C4-2B (cell line): ENCODE data around the gene NOVA2.

ENCODE experiments used
- H3K27ac ChIP-seq: fragments of 450-650 bp; 2 replicates; pipeline ENCODE4 v1.5.1; 2017
- CTCF ChIP-seq: fragments of 450-650 bp; conservative IDR thresholded peaks from 2 replicates; pipeline ENCODE4 v1.5.1; 2017; ENCODE audit warnings: mild to moderate bottlenecking
- ZFX ChIP-seq: fragments of 450-650 bp; IDR thresholded peaks from 2 replicates; pipeline ENCODE4 v1.6.1; 2017

The NOVA2 gene

GRCh38 chr19:45999653-46000121 lies 26.0 kb upstream of the NOVA2 start:
- TF ChIP-seq ZFX = no peak
- TF ChIP-seq CTCF = no peak
- H3K27ac ChIP-seq = no peak overlapping the region

GRCh38 chr19:45998834-45999233 lies 25.2 kb upstream of the NOVA2 start:
- no peak for TF ChIP-seq ZFX
- no peak for TF ChIP-seq CTCF
- no peak overlapping the region for H3K27ac ChIP-seq

DNA sequence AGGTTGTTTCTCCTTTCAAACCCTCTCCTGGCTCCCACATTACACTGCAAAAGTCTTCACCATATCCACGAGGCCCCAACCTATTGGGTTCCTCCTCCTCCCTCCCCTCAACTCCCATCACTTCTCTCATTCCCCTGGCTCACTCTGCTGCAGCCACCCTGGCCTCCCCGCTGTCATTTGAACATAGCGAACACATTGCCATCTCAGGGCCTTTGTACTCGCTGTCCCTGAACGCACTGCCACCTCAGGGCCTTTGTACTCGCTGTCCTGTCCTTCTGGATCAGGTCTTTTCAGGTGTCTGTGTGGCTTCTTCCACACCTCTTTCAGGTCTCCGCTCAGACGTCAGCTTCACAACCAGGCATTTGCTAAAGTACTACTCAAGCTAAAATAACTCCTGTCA lies 23.3 kb upstream of the NOVA2 start:
- TF ChIP-seq CTCF (no peak), ZFX (no peak)
- no peak overlapping the region for H3K27ac ChIP-seq

- peak overlapping the region; percentile 74 for H3K27ac ChIP-seq
- TF ChIP-seq ZFX (no peak), CTCF (no peak)
Observed at GRCh38 chr19:45995715-45996385, 22.2 kb upstream of the NOVA2 start.

- TF ChIP-seq CTCF = no peak
- no peak for TF ChIP-seq ZFX
Observed at GRCh38 chr19:45994998-45995714, 21.5 kb upstream of the NOVA2 start, which contains the start of gene CCDC61. TSS of gene CCDC61 (plus strand) at chr19:45995467. CDS start at chr19:46003019, 7,552 bp downstream.

GRCh38 chr19:45994456-45994997 lies 20.9 kb upstream of the NOVA2 start:
- no peak overlapping the region; the same call in 1 of the 2 replicates for H3K27ac ChIP-seq
- TF ChIP-seq ZFX = no peak
- TF ChIP-seq CTCF = no peak

More at GRCh38 chr19:45994998-45995714, 21.5 kb upstream of the NOVA2 start, which contains the start of gene CCDC61:
- H3K27ac ChIP-seq = peak within 1 kb of the TSS; percentile 74
